Subcutaneous preadipocyte (primary cell): ENCODE data around the gene ATP1B3. TPM values are rescaled to one million over a fixed set of nuclear protein-coding genes. Genes with fewer than 3 reads are reported as not detected.

Experiments used
- small RNA-seq: library from RNA; depleted of rRNA; stranded (forward); fragments of <200 nt; gene quantifications from one replicate; pipeline ENCODE3, GENCODE V24; 2012
- total RNA-seq: library from RNA; depleted of rRNA; stranded (reverse); fragments of >200 nt; gene quantifications from 2 replicates; pipeline ENCODE4 v1.2.3, GENCODE V29; 2012

The ATP1B3 gene
- total RNA-seq: 46.1 and 51.1 TPM in 2 replicates

GRCh38 chr3:141876381-141876890 lies at the start of gene ATP1B3:
Gene ATP1B3, plus strand, starts transcription at chr3:141876643. Its CDS starts 159 bp downstream, at chr3:141876802.

Small RNA genes lying within 50 kb of the gene (small RNA-seq; reads per million reads assigned to genes)
- gene HMGN2P25 (not detected), gene RNU6-509P (0.14 reads per million)

Other genes starting within 250 kb of the ATP1B3 start
- 28.5 and 36.7 TPM in 2 replicates for gene RNF7, start 138.3 kb upstream of the ATP1B3 start, total RNA-seq
- not detected in 2 replicates for gene GRK7, start 113.2 kb upstream of the ATP1B3 start, total RNA-seq